Measurements from ENCODE around the gene SWSAP1. TPM values are rescaled to one million over a fixed set of nuclear protein-coding genes. Genes with fewer than 3 reads are reported as not detected.

SWSAP1 gene
- total and polyA plus RNA-seq, 9 of the 15 experiments (the other 6 are each of a cell fraction or from before 2014, with no cell fraction given): 0.18 to 2.8 (median 1.7) TPM

DNA sequence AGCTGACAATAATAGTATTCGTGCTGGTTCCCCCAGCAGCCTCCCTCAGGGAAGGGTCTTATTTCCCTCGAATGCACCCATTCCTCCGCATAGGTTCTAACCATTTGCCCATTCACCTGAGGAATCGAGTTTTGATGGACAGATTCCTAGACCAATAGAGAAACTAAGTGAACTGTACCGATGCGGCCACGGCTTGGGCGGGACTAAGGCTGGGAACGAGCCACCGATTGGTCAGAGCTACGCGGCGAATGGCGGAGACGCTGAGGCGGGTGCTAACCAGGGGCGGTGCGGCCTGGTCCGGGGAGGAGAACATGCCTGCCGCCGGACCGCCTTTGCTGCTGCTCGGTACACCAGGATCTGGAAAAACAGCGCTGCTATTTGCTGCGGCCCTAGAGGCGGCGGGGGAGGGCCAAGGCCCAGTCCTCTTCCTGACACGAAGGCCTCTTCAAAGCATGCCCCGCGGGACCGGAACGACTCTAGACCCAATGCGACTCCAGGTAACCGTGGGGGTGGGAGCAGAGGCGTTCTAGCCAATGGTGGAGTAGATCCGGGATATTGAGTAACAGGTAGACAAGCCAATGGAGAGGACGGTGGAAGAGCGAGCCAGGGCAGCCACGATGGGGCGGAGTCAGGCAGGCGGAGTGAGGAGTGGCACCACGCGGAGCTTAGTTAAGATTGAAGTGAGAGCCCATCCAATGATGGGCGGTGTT is at the start of gene SWSAP1 (continued):
- TF ChIP-seq ZNF75A (CRISPR knock-in tag; IDR thresholded peaks at IDR 0.05) (no peak), MYC (IDR thresholded peaks at IDR 0.05; ENCODE audit: low read depth, low read length) (peak; percentile 89), MYC (CRISPR knock-in tag; IDR thresholded peaks at IDR 0.05; ENCODE audit: borderline replicate concordance, low read depth) (0 out of 2 replicates have a peak, but pooled peaks have one; percentile 57), BCOR (IDR thresholded peaks at IDR 0.05) (no peak), ZNF507 (tag; conservative IDR thresholded peaks at IDR 0.05) (no peak), TBL1XR1 (IDR thresholded peaks at IDR 0.05; ENCODE audit: low read length in 2 of 2) (peak; percentile 8 to 25; a peak in 1 of 4 replicates), BRF1 (IDR thresholded peaks at IDR 0.05; ENCODE audit: borderline replicate concordance, extremely low read depth, insufficient read length) (no peak), SIX5 (IDR thresholded peaks at IDR 0.05; ENCODE audit: borderline replicate concordance in 1 of 2, insufficient read depth in 1 of 2, low read depth in 1 of 2, low read length in 2 of 2) (no peak), SMC3 (conservative IDR thresholded peaks at IDR 0.05; ENCODE audit: insufficient read depth, low read depth, low read length) (no peak), FOXM1 (IDR thresholded peaks at IDR 0.05; ENCODE audit: low read depth) (no peak), FOXM1 (CRISPR knock-in tag; IDR thresholded peaks at IDR 0.05; ENCODE audit: low read depth) (peak; percentile 51; the same call in 1 of the 2 replicates), ZSCAN29 (IDR thresholded peaks at IDR 0.05) (no peak), RAD51 (IDR thresholded peaks at IDR 0.05; ENCODE audit: borderline replicate concordance, low read depth) (no peak), SMAD2 (IDR thresholded peaks at IDR 0.05; ENCODE audit: low read depth, low read length) (no peak), NR4A1 (CRISPR knock-in tag; IDR thresholded peaks at IDR 0.05) (peak; percentile 66; the same call in 1 of the 2 replicates), NR4A1 (tag; IDR thresholded peaks at IDR 0.05) (no peak), JUNB (CRISPR knock-in tag; conservative IDR thresholded peaks at IDR 0.05) (no peak), STAG1 (CRISPR knock-in tag; IDR thresholded peaks at IDR 0.05; ENCODE audit: borderline replicate concordance) (no peak), MEF2A (IDR thresholded peaks at IDR 0.05; ENCODE audit: control insufficient read depth, low read depth, low read length) (no peak), CEBPB (tag; IDR thresholded peaks at IDR 0.05) (peak; percentile 81), FOXK2 (conservative IDR thresholded peaks at IDR 0.05 in 1 of 2, IDR thresholded peaks at IDR 0.05 in 1 of 2; ENCODE audit: low read depth in 2 of 2) (peak; percentile 63 to 73; a peak in 3 of 4 replicates)
- TF ChIP-seq, protein P1, sequence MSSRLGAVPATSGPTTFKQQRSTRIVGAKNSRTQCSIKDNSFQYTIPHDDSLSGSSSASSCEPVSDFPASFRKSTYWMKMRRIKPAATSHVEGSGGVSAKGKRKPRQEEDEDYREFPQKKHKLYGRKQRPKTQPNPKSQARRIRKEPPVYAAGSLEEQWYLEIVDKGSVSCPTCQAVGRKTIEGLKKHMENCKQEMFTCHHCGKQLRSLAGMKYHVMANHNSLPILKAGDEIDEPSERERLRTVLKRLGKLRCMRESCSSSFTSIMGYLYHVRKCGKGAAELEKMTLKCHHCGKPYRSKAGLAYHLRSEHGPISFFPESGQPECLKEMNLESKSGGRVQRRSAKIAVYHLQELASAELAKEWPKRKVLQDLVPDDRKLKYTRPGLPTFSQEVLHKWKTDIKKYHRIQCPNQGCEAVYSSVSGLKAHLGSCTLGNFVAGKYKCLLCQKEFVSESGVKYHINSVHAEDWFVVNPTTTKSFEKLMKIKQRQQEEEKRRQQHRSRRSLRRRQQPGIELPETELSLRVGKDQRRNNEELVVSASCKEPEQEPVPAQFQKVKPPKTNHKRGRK (tag; IDR thresholded peaks at IDR 0.05): no peak
- TF ChIP-seq, protein P2, sequence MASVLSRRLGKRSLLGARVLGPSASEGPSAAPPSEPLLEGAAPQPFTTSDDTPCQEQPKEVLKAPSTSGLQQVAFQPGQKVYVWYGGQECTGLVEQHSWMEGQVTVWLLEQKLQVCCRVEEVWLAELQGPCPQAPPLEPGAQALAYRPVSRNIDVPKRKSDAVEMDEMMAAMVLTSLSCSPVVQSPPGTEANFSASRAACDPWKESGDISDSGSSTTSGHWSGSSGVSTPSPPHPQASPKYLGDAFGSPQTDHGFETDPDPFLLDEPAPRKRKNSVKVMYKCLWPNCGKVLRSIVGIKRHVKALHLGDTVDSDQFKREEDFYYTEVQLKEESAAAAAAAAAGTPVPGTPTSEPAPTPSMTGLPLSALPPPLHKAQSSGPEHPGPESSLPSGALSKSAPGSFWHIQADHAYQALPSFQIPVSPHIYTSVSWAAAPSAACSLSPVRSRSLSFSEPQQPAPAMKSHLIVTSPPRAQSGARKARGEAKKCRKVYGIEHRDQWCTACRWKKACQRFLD (CRISPR knock-in tag; IDR thresholded peaks at IDR 0.05): no peak
- TF ChIP-seq, protein P3, sequence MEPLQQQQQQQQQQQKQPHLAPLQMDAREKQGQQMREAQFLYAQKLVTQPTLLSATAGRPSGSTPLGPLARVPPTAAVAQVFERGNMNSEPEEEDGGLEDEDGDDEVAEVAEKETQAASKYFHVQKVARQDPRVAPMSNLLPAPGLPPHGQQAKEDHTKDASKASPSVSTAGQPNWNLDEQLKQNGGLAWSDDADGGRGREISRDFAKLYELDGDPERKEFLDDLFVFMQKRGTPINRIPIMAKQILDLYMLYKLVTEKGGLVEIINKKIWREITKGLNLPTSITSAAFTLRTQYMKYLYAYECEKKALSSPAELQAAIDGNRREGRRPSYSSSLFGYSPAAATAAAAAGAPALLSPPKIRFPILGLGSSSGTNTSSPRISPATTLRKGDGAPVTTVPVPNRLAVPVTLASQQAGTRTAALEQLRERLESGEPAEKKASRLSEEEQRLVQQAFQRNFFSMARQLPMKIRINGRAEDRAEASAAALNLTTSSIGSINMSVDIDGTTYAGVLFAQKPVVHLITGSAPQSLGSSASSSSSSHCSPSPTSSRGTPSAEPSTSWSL (CRISPR knock-in tag; IDR thresholded peaks at IDR 0.05; ENCODE audit: borderline replicate concordance): no peak
